Activated CD4-positive, alpha-beta T cell treated with anti-CD3 and anti-CD28 coated beads, Interleukin-2, amount 50 U/mL, for 4 hours (primary cell): ENCODE results near the gene RNF145.
"Not testable (repeated sequence)": the region's sequence is repeated elsewhere in the genome, so short reads cannot be mapped to it uniquely, and the experiment has no call there.

Experiments used
- DNase-seq, 2 experiments: peaks; one replicate each; pipeline ENCODE4 v3.0.0-alpha.2; 2020

RNF145 gene

GRCh38 chr5:159209438-159210209 lies at the start of gene RNF145:
RNF145 (minus strand) TSS chr5:159209553; CDS start chr5:159203617, 5,936 bp downstream.
- DNase-seq, result peak; percentile 98

GRCh38 chr5:159258361-159258760 lies 49.0 kb upstream of the RNF145 start:
- DNase-seq, result no peak

GRCh38 chr5:159257629-159258283 lies 48.4 kb upstream of the RNF145 start:
- DNase-seq, result no peak

- no peak for DNase-seq
These were observed 47.7 kb upstream of the RNF145 start for GRCh38 chr5:159257007-159257406.

GRCh38 chr5:159252195-159252594 lies 42.8 kb upstream of the RNF145 start:
- DNase-seq, result no peak

GRCh38 chr5:159249158-159249557 lies 39.8 kb upstream of the RNF145 start:
- DNase-seq, result no peak

GRCh38 chr5:159244890-159245289 lies 35.5 kb upstream of the RNF145 start:
- no peak for DNase-seq

- no peak for DNase-seq
These were observed 34.8 kb upstream of the RNF145 start for GRCh38 chr5:159244163-159244562.

GRCh38 chr5:159243385-159243784 lies 34.0 kb upstream of the RNF145 start:
- no peak for DNase-seq

GRCh38 chr5:159242656-159243055 lies 33.3 kb upstream of the RNF145 start:
- no peak for DNase-seq

GRCh38 chr5:159241946-159242552 lies 32.7 kb upstream of the RNF145 start:
- DNase-seq, result no peak

GRCh38 chr5:159240301-159240870 lies 31.0 kb upstream of the RNF145 start:
- DNase-seq, result no peak

- not testable (repeated sequence) for DNase-seq
These were observed 26.6 kb upstream of the RNF145 start for GRCh38 chr5:159235871-159236520.

- no peak for DNase-seq
These were observed 21.8 kb upstream of the RNF145 start for GRCh38 chr5:159231167-159231566.

- no peak for DNase-seq
These were observed 21.3 kb upstream of the RNF145 start for GRCh38 chr5:159230657-159231056.

- not testable (repeated sequence) for DNase-seq
These were observed 18.7 kb upstream of the RNF145 start for GRCh38 chr5:159228097-159228496.

- no peak for DNase-seq
These were observed 18.1 kb upstream of the RNF145 start for GRCh38 chr5:159227452-159227851.

GRCh38 chr5:159226451-159226850 lies 17.1 kb upstream of the RNF145 start:
- DNase-seq, result no peak

GRCh38 chr5:159224471-159224870 lies 15.1 kb upstream of the RNF145 start:
- DNase-seq, result no peak

- DNase-seq, result no peak
These were observed 14.1 kb upstream of the RNF145 start for GRCh38 chr5:159223469-159223868.

GRCh38 chr5:159220206-159220605 lies 10.9 kb upstream of the RNF145 start:
- no peak for DNase-seq

GRCh38 chr5:159218595-159219023 lies 9.3 kb upstream of the RNF145 start:
- no peak for DNase-seq

- no peak for DNase-seq
These were observed 7.9 kb upstream of the RNF145 start for GRCh38 chr5:159217236-159217635.
